Astrocyte (in vitro differentiated cells and primary cell): ENCODE data around the gene RELN. TPM values are rescaled to one million over a fixed set of nuclear protein-coding genes. Genes with fewer than 3 reads are reported as not detected.

Experiments
- DNase-seq: peaks from one replicate; pipeline ENCODE4 v3.0.0-alpha.2; 2010; ENCODE audit warnings: low read depth
- FAIRE-seq: peaks from 2 replicates; lab custom pipeline; 2011; peaks lifted over from hg19 to GRCh38; lab: Jason Lieb, UNC
- H2AFZ ChIP-seq: 2 replicates; pipeline ENCODE4 v1.6.0; 2012; ENCODE audit warnings: low read depth, low read length, inconsistent platforms
- H3K27ac ChIP-seq: 2 replicates; pipeline ENCODE4 v1.5.1; 2011; ENCODE audit warnings: low read depth, low read length, inconsistent platforms
- H3K27me3 ChIP-seq: 2 replicates; pipeline ENCODE4 v1.6.0; 2011; ENCODE audit warnings: low read length, inconsistent platforms; ENCODE audit not compliant: insufficient read depth
- H3K36me3 ChIP-seq: 2 replicates; pipeline ENCODE4 v1.5.1; 2011; ENCODE audit warnings: low read length, inconsistent platforms; ENCODE audit not compliant: insufficient read depth
- H3K4me1 ChIP-seq: 2 replicates; pipeline ENCODE4 v1.5.1; 2011; ENCODE audit warnings: low read length, inconsistent platforms; ENCODE audit not compliant: insufficient read depth
- H3K4me2 ChIP-seq: 2 replicates; pipeline ENCODE4 v1.6.0; 2012; ENCODE audit warnings: low read length, inconsistent platforms
- H3K4me3 ChIP-seq: 2 replicates; pipeline ENCODE4 v1.5.1; 2011; ENCODE audit warnings: low read depth, mild to moderate bottlenecking, low read length, inconsistent platforms; ENCODE audit not compliant: insufficient read depth
- H3K79me2 ChIP-seq: 2 replicates; pipeline ENCODE4 v1.6.0; 2012; ENCODE audit warnings: mild to moderate bottlenecking, low read length, inconsistent platforms; ENCODE audit not compliant: insufficient read depth
- H3K9ac ChIP-seq: 2 replicates; pipeline ENCODE4 v1.6.0; 2012; ENCODE audit warnings: mild to moderate bottlenecking, low read length, inconsistent platforms
- H3K9me3 ChIP-seq: 2 replicates; pipeline ENCODE4 v1.5.1; 2012; ENCODE audit warnings: low read depth, mild to moderate bottlenecking, low read length, inconsistent platforms; ENCODE audit not compliant: insufficient read depth
- H4K20me1 ChIP-seq: 2 replicates; pipeline ENCODE4 v1.6.0; 2012; ENCODE audit warnings: low read length, inconsistent platforms; ENCODE audit not compliant: insufficient read depth
- H3K27ac Mint-ChIP-seq: one replicate; pipeline ENCODE4 v1.8.0; 2021; ENCODE audit warnings: mild to moderate bottlenecking, mixed read lengths; ENCODE audit not compliant: unreplicated experiment
- H3K27me3 Mint-ChIP-seq: one replicate; pipeline ENCODE4 v1.8.0; 2021; ENCODE audit warnings: low read depth, mixed read lengths; ENCODE audit not compliant: unreplicated experiment
- H3K36me3 Mint-ChIP-seq: one replicate; pipeline ENCODE4 v1.8.0; 2021; ENCODE audit warnings: low read depth, mixed read lengths; ENCODE audit not compliant: unreplicated experiment
- H3K4me1 Mint-ChIP-seq: one replicate; pipeline ENCODE4 v1.8.0; 2021; ENCODE audit warnings: low read depth, mixed read lengths; ENCODE audit not compliant: unreplicated experiment
- H3K4me3 Mint-ChIP-seq: one replicate; pipeline ENCODE4 v1.8.0; 2021; ENCODE audit warnings: mild to moderate bottlenecking, moderate library complexity, mixed read lengths; ENCODE audit not compliant: unreplicated experiment
- H3K9me3 Mint-ChIP-seq: one replicate; pipeline ENCODE4 v1.8.0; 2021; ENCODE audit warnings: mild to moderate bottlenecking, mixed read lengths; ENCODE audit not compliant: unreplicated experiment
- EZH2 ChIP-seq: IDR thresholded peaks from 2 replicates; pipeline ENCODE4 v1.6.1; 2012; ENCODE audit warnings: mild to moderate bottlenecking, low read length, inconsistent platforms; ENCODE audit not compliant: insufficient read depth
- total RNA-seq: library from RNA; stranded (reverse); gene quantifications from 2 replicates; pipeline ENCODE4 v1.2.1, GENCODE V29; 2021
- TF ChIP-seq, protein P1 (sequence below): IDR thresholded peaks from 2 replicates; pipeline ENCODE4 v1.5.1; 2011; ENCODE audit warnings: low read depth, mild to moderate bottlenecking, inconsistent platforms, low read length, moderate library complexity; ENCODE audit not compliant: insufficient read depth

The RELN gene
- total RNA-seq, 1 donor from 2014 or later: 0.98 TPM

DNA sequence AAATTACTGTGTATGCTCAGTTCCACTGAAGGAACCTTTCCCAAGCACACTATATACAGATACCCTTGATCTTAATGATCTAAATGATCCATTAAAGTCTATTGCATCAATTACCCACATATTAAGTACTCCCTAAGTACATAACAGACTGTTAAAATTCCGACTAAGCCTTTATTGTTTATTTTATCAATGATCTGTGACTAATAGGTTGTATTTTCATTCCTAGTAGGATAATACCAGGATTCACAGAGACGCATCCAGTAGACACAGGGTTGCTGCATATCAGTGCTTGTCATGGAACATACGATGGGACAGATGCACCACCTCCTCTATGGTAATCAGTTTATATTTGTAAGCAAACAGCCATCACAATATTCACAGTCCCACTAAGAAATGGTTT, 383.8 kb downstream of the RELN start:
- Mint-ChIP-seq H3K36me3 (no peaks in the 10 kb centered on the region), H3K27me3 (peaks cover 5% of the 10 kb centered on the region), H3K9me3 (peaks cover 2% of the 10 kb centered on the region), H3K4me1 (no peaks in the 10 kb centered on the region), H3K27ac (no peak overlapping the region), H3K4me3 (no peak overlapping the region)
- no peak overlapping the region for H2AFZ ChIP-seq
- no peak for TF ChIP-seq EZH2
- TF ChIP-seq, protein P1, sequence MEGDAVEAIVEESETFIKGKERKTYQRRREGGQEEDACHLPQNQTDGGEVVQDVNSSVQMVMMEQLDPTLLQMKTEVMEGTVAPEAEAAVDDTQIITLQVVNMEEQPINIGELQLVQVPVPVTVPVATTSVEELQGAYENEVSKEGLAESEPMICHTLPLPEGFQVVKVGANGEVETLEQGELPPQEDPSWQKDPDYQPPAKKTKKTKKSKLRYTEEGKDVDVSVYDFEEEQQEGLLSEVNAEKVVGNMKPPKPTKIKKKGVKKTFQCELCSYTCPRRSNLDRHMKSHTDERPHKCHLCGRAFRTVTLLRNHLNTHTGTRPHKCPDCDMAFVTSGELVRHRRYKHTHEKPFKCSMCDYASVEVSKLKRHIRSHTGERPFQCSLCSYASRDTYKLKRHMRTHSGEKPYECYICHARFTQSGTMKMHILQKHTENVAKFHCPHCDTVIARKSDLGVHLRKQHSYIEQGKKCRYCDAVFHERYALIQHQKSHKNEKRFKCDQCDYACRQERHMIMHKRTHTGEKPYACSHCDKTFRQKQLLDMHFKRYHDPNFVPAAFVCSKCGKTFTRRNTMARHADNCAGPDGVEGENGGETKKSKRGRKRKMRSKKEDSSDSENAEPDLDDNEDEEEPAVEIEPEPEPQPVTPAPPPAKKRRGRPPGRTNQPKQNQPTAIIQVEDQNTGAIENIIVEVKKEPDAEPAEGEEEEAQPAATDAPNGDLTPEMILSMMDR: no peak
- no peak for FAIRE-seq
- no peaks in the 10 kb centered on the region for H4K20me1 ChIP-seq
- H3K36me3 ChIP-seq: no peaks in the 10 kb centered on the region
- no peak overlapping the region for H3K4me2 ChIP-seq
- H3K27me3 ChIP-seq: no peaks in the 10 kb centered on the region
- DNase-seq: no peak
- H3K9ac ChIP-seq: no peak overlapping the region
- H3K27ac ChIP-seq: no peak overlapping the region
- no peaks in the 10 kb centered on the region for H3K4me1 ChIP-seq
- H3K4me3 ChIP-seq: no peak overlapping the region
- no peaks in the 10 kb centered on the region for H3K9me3 ChIP-seq
- H3K79me2 ChIP-seq: no peaks in the 10 kb centered on the region

DNA sequence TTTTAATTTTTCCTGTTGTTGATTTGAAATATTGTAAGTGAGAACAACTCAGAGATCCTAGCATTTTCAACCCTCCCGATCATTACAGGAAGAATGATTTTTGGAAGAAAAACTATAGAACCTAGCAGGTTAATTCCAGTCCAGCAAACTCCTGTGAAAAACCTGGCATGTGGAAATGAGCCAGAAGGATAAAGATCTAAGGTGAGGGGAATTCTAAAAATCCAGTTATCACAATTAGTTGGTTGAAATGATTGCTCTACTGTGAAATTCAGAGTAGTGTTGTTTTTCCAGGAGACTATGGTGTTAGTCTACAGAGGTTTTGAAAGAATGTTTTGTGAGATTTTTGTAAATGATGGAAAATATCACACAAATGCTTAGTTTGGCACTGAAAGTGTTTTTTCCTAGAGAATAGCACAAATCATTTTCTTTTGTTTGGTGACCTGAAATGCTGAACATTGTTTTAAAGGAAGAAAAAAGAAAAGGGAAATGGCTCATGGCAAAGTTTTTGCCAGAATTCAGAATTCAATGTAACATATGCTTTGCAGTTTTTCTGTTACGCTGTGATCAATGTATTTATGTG, 391.0 kb downstream of the RELN start:
- Histone ChIP-seq H3K4me2 (no peak overlapping the region), H3K9me3 (no peaks in the 10 kb centered on the region), H3K27me3 (no peaks in the 10 kb centered on the region), H3K79me2 (no peaks in the 10 kb centered on the region), H3K27ac (no peak overlapping the region), H4K20me1 (no peaks in the 10 kb centered on the region), H3K9ac (no peak overlapping the region), H3K36me3 (no peaks in the 10 kb centered on the region), H2AFZ (no peak overlapping the region), H3K4me3 (no peak overlapping the region), H3K4me1 (no peaks in the 10 kb centered on the region)
- DNase-seq: no peak
- Mint-ChIP-seq H3K27ac (no peak overlapping the region), H3K4me1 (no peaks in the 10 kb centered on the region), H3K9me3 (peaks cover 2% of the 10 kb centered on the region), H3K36me3 (no peaks in the 10 kb centered on the region), H3K27me3 (peaks cover under 1% of the 10 kb centered on the region), H3K4me3 (no peak overlapping the region)
- no peak for FAIRE-seq
- TF ChIP-seq, protein P1: no peak
- no peak for TF ChIP-seq EZH2

DNA sequence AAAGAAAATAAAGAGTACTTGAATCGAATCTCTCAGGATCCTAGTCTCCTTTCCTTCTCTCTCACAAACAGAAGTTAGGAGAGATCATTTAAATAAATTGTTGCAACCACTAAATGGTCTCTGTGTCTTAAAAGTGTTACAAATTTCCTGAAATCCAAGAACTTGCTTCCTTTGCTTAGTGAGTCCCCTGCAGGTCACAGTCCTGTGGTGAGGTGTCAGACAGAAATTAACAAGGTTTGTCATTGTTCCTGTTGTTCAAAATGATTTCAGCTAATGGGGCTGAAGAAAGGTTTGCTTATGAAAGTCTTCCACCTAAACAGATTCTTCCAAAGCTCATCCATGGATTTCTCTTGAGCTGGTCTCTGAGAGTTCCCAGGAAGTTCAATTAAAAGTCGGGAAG, 391.9 kb downstream of the RELN start:
- DNase-seq (no peak), FAIRE-seq (no peak)
- no peaks in the 10 kb centered on the region for H3K79me2 ChIP-seq
- H3K36me3 Mint-ChIP-seq: no peaks in the 10 kb centered on the region
- no peaks in the 10 kb centered on the region for H3K27me3 Mint-ChIP-seq
- no peak overlapping the region for H2AFZ ChIP-seq
- no peaks in the 10 kb centered on the region for H4K20me1 ChIP-seq
- no peak overlapping the region for H3K4me3 Mint-ChIP-seq
- no peaks in the 10 kb centered on the region for H3K4me1 ChIP-seq
- H3K9me3 Mint-ChIP-seq: peaks cover 2% of the 10 kb centered on the region
- no peaks in the 10 kb centered on the region for H3K27me3 ChIP-seq
- TF ChIP-seq, protein P1: no peak
- TF ChIP-seq EZH2: no peak
- H3K4me1 Mint-ChIP-seq: no peaks in the 10 kb centered on the region
- H3K36me3 ChIP-seq: no peaks in the 10 kb centered on the region
- no peak overlapping the region for H3K27ac ChIP-seq
- H3K9ac ChIP-seq: no peak overlapping the region
- no peak overlapping the region for H3K27ac Mint-ChIP-seq
- H3K4me2 ChIP-seq: no peak overlapping the region
- no peak overlapping the region for H3K4me3 ChIP-seq
- no peaks in the 10 kb centered on the region for H3K9me3 ChIP-seq
